ENCODE results near the gene FBXO27.

GRCh38 chr19:39074205-39074692, 41.9 kb upstream of the FBXO27 start:
- TF ChIP-seq, protein P1, sequence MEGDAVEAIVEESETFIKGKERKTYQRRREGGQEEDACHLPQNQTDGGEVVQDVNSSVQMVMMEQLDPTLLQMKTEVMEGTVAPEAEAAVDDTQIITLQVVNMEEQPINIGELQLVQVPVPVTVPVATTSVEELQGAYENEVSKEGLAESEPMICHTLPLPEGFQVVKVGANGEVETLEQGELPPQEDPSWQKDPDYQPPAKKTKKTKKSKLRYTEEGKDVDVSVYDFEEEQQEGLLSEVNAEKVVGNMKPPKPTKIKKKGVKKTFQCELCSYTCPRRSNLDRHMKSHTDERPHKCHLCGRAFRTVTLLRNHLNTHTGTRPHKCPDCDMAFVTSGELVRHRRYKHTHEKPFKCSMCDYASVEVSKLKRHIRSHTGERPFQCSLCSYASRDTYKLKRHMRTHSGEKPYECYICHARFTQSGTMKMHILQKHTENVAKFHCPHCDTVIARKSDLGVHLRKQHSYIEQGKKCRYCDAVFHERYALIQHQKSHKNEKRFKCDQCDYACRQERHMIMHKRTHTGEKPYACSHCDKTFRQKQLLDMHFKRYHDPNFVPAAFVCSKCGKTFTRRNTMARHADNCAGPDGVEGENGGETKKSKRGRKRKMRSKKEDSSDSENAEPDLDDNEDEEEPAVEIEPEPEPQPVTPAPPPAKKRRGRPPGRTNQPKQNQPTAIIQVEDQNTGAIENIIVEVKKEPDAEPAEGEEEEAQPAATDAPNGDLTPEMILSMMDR (IDR thresholded peaks at IDR 0.05) = no peak
- TF ChIP-seq POLR2A (IDR thresholded peaks at IDR 0.05) = no peak
